HepG2 (cell line): Measurements from ENCODE around the gene CPSF6. TPM values are rescaled to one million over a fixed set of nuclear protein-coding genes. Genes with fewer than 3 reads are reported as not detected.

Source experiments
- ARID2 ChIP-seq: sonication (generic); formaldehyde crosslinking; IDR thresholded peaks from 2 replicates; pipeline ENCODE4 v1.8.1; 2022; ENCODE audit warnings: mild to moderate bottlenecking, missing genetic modification reagents, borderline replicate concordance
- ASH2L ChIP-seq: fragments of 300-600, 200-600 bp; sonication (generic); IDR thresholded peaks from 2 replicates; pipeline ENCODE4 v1.7.0; 2017; ENCODE audit warnings: low read depth, mild to moderate bottlenecking, moderate library complexity, mixed read lengths, low read length; ENCODE audit not compliant: insufficient read length
- CTCF ChIP-seq: sonication (generic); formaldehyde crosslinking; IDR thresholded peaks from 2 replicates; pipeline ENCODE4 v1.5.0; 2020; ENCODE audit warnings: mild to moderate bottlenecking, missing genetic modification reagents, moderate library complexity
- ELF3 ChIP-seq: IDR thresholded peaks from 2 replicates; pipeline ENCODE4 v1.6.1; 2016; ENCODE audit warnings: missing genetic modification reagents, missing compliant biosample characterization
- FLYWCH1 ChIP-seq: sonication (generic); formaldehyde crosslinking; IDR thresholded peaks from 2 replicates; pipeline ENCODE4 v1.8.1; 2023; ENCODE audit warnings: mild to moderate bottlenecking, missing genetic modification reagents
- NFE2 ChIP-seq: sonication (generic); formaldehyde crosslinking; IDR thresholded peaks from 2 replicates; pipeline ENCODE4 v1.4.0; 2020; ENCODE audit warnings: missing genetic modification reagents
- NKX3-1 ChIP-seq: sonication (generic); formaldehyde crosslinking; IDR thresholded peaks from 2 replicates; pipeline ENCODE4 v1.5.0; 2020; ENCODE audit warnings: missing genetic modification reagents
- PCBP2 ChIP-seq: fragments of 200-400 bp; formaldehyde crosslinking; optimal IDR thresholded peaks from 2 replicates; pipeline ENCODE3; 2018; ENCODE audit warnings: low read length, low read depth; ENCODE audit not compliant: poor library complexity, severe bottlenecking
- RFX1 ChIP-seq: fragments of 450-650 bp; IDR thresholded peaks from 2 replicates; pipeline ENCODE4 v1.6.1; 2017
- SAFB2 ChIP-seq: sonication (generic); formaldehyde crosslinking; IDR thresholded peaks from 2 replicates; pipeline ENCODE4 v1.5.1; 2020; ENCODE audit warnings: missing genetic modification reagents, low read depth, mild to moderate bottlenecking, borderline replicate concordance
- SATB2 ChIP-seq: sonication (generic); formaldehyde crosslinking; IDR thresholded peaks from 2 replicates; pipeline ENCODE4 v1.5.0; 2020; ENCODE audit warnings: missing genetic modification reagents
- SCMH1 ChIP-seq: sonication (generic); formaldehyde crosslinking; IDR thresholded peaks from 2 replicates; pipeline ENCODE4 v1.9.0; 2021; ENCODE audit warnings: missing genetic modification reagents, mild to moderate bottlenecking, borderline replicate concordance
- SNRNP70 ChIP-seq: fragments of 200-400 bp; formaldehyde crosslinking; IDR thresholded peaks from 2 replicates; pipeline ENCODE4 v1.6.1; 2017; ENCODE audit warnings: mild to moderate bottlenecking, low read depth, low read length, moderate library complexity
- TEAD2 ChIP-seq: sonication (generic); formaldehyde crosslinking; IDR thresholded peaks from 2 replicates; pipeline ENCODE4 v1.9.0; 2021; ENCODE audit warnings: missing genetic modification reagents
- THAP11 ChIP-seq: IDR thresholded peaks from 2 replicates; pipeline ENCODE4 v1.6.1; 2016; ENCODE audit warnings: missing biosample characterization, missing genetic modification reagents
- XBP1 ChIP-seq: sonication (generic); formaldehyde crosslinking; IDR thresholded peaks from 2 replicates; pipeline ENCODE4 v1.5.0; 2020; ENCODE audit warnings: missing genetic modification reagents
- ZBTB40 ChIP-seq, 2 experiments: fragments of 450-650 bp in 1 of 2; sonication (generic) in 1 of 2; formaldehyde crosslinking in 1 of 2; IDR thresholded peaks; 2 replicates each; pipeline versions ENCODE4 v1.6.1 to v1.8.0; 2016 to 2022; ENCODE audit warnings: antibody characterized with exemption in 1 of 2, mild to moderate bottlenecking in 1 of 2, missing genetic modification reagents in 1 of 2
- ZNF121 ChIP-seq: sonication (generic); formaldehyde crosslinking; IDR thresholded peaks from 2 replicates; pipeline ENCODE4 v1.5.0; 2020; ENCODE audit warnings: mild to moderate bottlenecking, missing genetic modification reagents
- ZNF253 ChIP-seq: sonication (generic); formaldehyde crosslinking; IDR thresholded peaks from 2 replicates; pipeline ENCODE4 v1.8.0; 2022; ENCODE audit warnings: mild to moderate bottlenecking, missing genetic modification reagents, borderline replicate concordance
- ZNF572 ChIP-seq: sonication (generic); formaldehyde crosslinking; IDR thresholded peaks from 2 replicates; pipeline ENCODE4 v1.5.1; 2020; ENCODE audit warnings: mild to moderate bottlenecking, missing genetic modification reagents
- ZSCAN22 ChIP-seq: sonication (generic); formaldehyde crosslinking; IDR thresholded peaks from 2 replicates; pipeline ENCODE4 v1.4.0; 2020; ENCODE audit warnings: mild to moderate bottlenecking, missing genetic modification reagents
- polyA plus RNA-seq, 8 experiments: library from polyadenylated mRNA; depleted of rRNA in 3 of 8; stranded (reverse) in 7 of 8; unstranded in 1 of 8; fragments of >200 nt; fragmentation: Illumina TruSeq in 4 of 8; extraction: Trizol in 4 of 8; gene quantifications; 2 replicates each; pipeline versions ENCODE4 v1.2.1 to v1.2.3, GENCODE V29; 2011 to 2016; ENCODE audit warnings: low read depth in 4 of 8, missing spikeins in 1 of 8, mixed read lengths in 1 of 8; ENCODE audit not compliant: insufficient read depth in 1 of 8
- total RNA-seq, 5 experiments: library from RNA; depleted of rRNA; stranded (reverse); fragments of >200 nt; fragmentation: Illumina TruSeq; extraction: Trizol; gene quantifications; 2 replicates each; pipeline ENCODE4 v1.2.3, GENCODE V29; 2016; ENCODE audit warnings: low read depth in 1 of 5

CPSF6 gene
- total and polyA plus RNA-seq, 2 of the 13 experiments (the other 11 are each of a cell fraction or from before 2014, with no cell fraction given), result 41.8 to 71.0 TPM

GRCh38 chr12:69239352-69239921 is at the start of gene CPSF6 (continued):
- TF ChIP-seq SAFB2 (CRISPR knock-in tag) (peak; percentile 77; the same call in 1 of the 2 replicates), ZBTB40 (IDR thresholded peaks at IDR 0.05) (no peak), ZBTB40 (CRISPR knock-in tag; IDR thresholded peaks at IDR 0.05) (peak; percentile 40; the same call in 1 of the 2 replicates), NKX3-1 (CRISPR knock-in tag) (no peak), ELF3 (no peak; the same call in 1 of the 2 replicates), PCBP2 (no peak), ASH2L (peak; percentile 92), ARID2 (CRISPR knock-in tag) (no peak), SNRNP70 (no peak), ZNF253 (CRISPR knock-in tag) (no peak), RFX1 (no peak), FLYWCH1 (CRISPR knock-in tag) (no peak), ZNF572 (CRISPR knock-in tag) (no peak), ZNF121 (peak; percentile 53; the same call in 1 of the 2 replicates), XBP1 (CRISPR knock-in tag) (no peak), SATB2 (CRISPR knock-in tag) (no peak), TEAD2 (CRISPR knock-in tag) (no peak), ZSCAN22 (CRISPR knock-in tag) (no peak), NFE2 (CRISPR knock-in tag) (no peak), THAP11 (CRISPR knock-in tag) (peak; percentile 80), SCMH1 (CRISPR knock-in tag) (no peak), CTCF (CRISPR knock-in tag) (peak; percentile 14; the same call in 1 of the 2 replicates)
